ENCODE measurements around the gene AGR2.
"Not testable (repeated sequence)": the region's sequence is repeated elsewhere in the genome, so short reads cannot be mapped to it uniquely, and the experiment has no call there.

AGR2 gene

DNA sequence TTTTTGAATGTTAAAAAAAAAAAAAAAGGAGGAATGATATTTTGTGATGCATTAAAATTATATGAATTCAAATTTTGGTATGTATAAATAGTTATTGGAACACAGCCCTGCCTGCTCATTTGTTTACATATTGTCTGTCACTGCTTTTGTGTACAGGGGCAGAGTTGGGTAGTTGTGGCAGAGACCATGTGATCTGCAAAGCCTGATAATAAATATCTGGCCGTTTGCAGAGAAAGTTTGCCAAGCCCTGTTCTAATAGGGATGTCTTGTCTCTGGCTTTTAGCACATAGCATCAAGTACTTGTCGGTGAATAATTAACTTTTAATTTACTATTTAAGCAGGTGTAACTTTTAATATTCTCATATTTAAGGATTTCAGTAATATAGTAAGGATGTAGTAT, 31.5 kb downstream of the AGR2 start:
- no peak for DNase-seq

DNA sequence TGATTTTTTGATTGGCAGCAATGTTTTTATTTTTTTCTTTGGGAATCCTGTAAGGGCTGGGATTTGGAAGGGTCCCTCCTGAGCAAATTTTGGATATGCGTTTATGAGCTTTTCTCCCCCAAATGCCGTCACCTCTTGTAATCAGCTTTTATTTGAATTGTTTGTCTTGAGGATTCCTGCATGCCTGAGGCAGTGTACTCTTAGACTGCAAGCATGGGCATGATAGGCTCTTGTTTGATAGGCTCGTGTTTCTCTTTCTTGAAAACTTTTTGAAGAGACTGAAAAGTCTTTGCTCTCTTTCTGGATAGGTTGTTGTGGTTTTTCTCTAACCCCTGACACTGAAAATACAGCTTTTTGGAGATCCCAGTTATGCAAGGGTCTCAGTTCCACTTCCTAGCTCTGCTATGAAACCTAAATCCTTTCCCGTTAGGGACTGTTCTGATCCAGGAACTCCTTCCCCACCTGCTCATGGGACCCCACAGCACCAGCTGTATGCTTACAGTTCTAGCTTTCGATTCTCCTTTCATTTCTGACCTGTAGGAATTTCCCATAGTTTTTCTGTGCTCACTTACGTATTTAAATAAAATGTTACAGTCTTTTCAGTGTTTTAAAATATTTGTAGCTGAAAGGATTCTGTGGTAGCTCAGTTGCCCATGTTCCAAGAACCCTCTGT, 34.0 kb downstream of the AGR2 start:
- no peak for DNase-seq

DNA sequence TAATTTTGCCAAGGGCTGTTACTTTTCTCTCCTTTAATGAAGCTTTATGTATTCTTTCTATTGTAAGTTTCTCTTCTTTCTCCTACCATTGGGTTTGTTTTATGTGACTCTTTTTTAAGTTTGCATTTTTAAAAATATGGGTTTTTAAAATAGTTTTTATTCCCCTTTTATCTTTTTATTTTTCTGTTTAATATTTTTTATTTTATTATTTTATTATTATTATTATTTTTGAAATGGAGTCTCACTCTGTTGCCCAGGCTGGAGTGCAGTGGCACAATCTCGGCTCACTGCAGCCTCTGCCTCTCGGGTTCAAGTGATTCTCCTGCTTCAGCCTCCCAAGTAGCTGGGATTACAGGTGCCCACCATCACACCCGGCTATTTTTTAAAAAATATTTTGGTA, 34.8 kb downstream of the AGR2 start:
- DNase-seq: not testable (repeated sequence)

DNA sequence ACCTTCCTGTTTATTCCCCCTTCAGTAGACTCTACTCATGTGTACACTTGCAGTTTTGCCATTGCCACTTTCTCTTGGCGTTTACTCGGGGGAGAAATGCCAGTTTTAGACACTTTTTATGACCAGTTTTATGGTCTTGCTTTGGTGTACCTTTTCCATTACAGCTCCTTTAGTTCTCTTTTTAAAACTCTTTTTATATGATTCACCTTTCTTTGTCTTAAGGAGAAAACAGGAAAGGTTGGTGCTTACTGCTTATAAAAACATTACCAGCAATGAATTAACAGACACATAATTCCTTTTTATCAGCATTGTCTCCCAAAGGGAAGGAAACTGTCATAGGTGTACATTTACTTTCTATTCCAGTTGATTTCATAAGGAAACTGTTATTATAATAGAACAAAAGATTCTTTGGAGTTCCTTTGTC, 39.4 kb downstream of the AGR2 start:
- DNase-seq: no peak

DNA sequence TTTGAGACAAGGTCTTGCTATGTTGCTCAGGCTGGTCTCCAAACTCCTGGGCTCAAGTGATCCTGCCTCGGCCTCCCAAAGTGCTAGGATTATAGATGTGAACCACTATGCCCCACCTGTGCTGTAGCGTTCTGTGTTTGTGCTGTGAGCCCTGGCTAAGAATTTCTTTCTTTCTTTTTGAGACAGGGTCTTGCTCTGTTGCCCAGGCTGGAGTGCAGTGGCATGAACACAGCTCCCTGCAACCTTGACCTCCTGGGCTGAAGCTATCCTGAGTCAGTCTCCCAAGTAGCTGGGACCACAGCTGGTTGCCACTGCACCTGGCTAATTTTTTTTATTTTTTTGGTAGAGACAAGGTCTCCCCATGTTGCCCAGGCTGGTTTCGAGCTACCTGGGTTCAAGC, 39.9 kb downstream of the AGR2 start:
- DNase-seq: no peak

DNA sequence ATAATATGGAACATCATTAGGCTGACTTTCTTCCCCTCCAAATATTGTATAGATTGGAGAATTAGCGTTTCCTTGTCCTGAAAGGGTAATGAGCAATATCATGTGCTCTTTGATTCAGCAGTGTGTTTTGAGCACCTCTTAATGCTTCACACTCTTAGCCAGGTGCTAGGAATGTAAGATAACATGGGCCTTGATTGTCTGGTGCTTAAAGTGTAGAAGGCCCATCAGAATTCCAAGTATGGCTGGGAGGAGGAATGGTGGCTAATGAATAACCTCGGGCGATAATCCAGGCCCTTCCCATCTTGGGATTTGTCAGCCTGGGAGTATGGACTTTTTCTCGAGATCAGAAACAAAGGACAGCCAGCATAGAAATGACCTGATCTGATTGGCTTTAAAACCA, 42.6 kb downstream of the AGR2 start:
- DNase-seq: no peak

DNA sequence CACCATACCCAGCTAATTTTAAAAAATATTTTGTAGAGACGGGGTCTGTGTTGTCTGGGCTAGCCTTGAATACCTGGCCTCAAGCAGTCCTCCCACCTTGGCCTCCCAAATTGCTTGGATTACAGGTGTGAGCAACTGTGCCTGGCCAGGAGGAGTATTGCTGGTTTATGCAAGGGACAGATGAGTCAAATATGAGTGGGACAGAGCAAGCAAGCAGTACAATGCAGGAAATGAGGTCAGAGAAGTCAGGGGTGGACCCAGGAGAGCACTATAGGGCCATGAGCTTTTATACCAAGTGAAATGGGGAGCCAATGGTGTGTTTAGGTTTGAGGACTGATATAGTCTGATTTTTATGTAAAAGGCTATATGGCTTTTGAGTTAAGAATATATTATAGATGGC, 45.0 kb downstream of the AGR2 start:
- no peak for DNase-seq

DNA sequence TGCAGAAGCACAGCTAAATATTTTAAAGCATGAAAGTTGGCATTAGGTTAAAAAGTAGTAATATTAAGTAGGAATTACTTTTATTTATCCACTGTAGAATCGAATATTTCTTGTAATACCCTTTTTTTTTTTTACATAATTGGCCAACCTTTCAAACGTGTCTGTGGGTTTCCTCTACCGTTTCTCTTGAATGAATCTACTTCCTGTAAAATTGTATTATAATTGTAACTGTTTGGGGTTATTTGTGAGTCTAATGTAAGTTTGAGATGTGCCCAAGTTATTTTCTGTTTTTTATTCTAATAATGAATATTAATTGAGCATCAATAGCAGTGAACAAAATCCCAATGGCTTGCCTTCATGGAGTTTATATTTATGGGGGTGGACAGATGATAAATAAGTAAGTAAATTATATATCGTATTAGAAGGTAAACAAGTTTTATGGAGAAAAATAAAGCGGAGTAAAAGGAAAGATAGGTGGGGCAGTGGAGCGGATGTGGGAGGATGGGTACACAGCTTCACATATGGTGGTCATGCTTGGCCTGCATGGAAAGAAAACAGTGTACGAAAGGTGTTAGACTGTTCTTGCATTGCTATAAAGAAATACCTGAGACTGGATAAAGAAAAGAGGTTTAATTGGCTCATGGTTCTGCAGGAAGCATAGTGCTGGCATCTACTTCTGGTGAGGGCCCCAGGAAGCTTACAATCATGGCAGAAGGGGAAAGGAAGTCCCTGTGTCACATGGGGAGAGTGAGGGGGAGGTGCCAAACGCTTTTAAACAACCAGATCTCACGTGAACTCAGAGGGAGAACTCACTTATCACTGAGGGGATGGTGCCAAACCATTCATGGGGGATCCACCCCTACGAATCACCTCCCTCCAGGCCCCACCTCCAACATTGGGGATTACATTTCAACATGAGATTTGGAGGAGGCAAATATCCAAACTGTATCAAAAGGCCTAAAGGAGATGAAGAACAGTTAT, 45.9 kb downstream of the AGR2 start:
- no peak for DNase-seq

DNA sequence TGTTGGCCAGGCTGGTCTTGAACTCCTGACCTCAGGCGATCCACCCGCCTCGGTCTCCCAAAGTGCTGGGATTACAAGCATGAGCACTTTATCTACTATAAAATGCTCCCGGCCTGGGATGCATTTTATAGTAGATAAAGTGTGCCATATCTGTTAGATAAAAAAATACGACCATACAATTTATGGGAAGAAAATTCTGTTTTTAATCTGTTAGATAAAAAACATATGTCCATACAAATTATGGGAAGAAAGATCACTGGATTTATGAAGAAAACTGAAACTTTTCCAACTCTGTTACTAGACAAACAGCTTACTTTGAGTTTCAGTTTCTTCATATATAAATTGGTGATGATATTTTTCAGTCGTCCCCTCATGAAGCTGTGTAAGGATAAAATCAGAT, 46.8 kb downstream of the AGR2 start:
- no peak for DNase-seq

DNA sequence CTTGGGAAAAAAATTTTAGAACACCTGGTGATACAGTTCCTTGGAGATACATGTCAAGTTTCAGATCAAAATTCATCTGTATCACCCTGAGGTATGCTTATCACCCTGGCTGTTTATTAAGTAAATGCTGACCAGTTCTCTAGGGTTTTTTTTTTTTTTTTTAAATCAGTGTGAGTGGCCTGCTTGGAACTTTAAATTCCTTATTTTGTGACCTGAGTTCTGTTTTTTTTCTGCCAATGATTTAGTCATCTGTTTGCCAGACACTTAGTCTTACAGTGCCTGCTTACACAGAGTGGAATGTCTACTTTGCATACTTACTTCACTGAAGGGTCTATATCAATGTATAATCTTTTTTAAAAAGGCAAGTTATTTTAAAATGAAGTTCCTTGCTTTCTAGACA, 49.4 kb downstream of the AGR2 start:
- no peak for DNase-seq

DNA sequence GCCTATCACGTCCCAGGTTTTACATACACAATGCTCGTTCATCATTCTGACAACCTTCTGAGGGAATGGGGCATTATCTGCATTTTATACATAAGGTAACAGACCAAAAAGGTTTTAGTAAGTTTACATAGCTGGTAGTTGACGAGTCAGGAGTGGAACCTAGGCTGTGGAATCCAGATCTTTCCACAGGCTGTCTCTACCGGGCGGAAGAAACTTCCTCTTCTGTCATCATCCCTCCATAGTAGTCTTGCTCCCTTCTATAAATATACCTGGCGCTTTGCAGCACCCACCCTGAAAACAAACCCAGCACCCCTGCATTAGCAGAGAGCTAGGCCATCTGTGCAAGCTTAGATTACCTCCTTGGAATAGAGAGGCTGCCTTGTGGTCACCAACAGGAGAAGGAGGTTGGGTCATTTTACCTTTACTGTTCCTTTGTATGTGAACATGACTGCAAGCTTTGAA, 49.9 kb downstream of the AGR2 start:
- DNase-seq: no peak

DNA sequence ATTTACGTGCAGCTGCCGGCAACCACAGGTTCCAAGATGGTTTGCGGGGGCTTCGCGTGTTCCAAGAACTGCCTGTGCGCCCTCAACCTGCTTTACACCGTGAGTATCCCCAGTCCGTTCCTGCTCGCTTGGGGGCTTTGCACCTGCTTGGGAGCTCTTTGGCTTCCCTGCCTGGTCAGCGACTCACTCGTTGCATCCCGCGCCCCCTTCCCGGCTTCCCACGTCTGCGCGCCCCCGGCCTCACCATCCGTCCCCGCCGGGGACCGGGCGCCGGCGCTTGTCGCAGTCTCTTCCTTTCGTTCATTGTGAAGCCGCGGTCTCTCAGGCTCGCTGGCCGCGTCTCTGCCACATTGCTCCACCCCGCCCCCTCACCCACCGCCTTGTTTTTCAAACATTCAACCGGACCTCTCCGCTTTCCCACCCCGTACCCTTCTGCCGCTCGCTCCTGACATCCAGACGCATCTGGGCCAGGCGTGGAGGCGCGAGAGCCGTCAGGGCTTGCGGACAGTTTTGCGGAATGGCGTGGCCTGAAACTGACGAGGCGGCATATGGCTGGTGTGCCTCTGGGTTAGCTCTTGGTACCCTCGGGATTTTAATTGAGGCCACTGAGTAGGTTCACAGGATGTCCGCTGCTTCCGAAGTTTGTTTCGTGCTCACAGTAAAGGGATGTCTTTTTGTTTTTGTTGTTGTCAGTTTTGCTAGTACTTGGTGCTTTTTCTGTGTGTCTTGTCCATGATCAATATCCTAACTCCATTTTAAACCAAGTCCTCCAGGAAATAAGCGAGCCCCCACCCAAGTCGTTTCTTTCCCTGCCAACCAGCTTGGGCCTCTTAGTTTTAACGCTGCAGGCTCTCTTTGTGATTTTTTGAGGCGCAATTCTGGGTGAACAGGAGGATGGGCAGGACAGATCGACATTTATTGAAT, 50.6 kb downstream of the AGR2 start:
- DNase-seq: peak; percentile 62

DNA sequence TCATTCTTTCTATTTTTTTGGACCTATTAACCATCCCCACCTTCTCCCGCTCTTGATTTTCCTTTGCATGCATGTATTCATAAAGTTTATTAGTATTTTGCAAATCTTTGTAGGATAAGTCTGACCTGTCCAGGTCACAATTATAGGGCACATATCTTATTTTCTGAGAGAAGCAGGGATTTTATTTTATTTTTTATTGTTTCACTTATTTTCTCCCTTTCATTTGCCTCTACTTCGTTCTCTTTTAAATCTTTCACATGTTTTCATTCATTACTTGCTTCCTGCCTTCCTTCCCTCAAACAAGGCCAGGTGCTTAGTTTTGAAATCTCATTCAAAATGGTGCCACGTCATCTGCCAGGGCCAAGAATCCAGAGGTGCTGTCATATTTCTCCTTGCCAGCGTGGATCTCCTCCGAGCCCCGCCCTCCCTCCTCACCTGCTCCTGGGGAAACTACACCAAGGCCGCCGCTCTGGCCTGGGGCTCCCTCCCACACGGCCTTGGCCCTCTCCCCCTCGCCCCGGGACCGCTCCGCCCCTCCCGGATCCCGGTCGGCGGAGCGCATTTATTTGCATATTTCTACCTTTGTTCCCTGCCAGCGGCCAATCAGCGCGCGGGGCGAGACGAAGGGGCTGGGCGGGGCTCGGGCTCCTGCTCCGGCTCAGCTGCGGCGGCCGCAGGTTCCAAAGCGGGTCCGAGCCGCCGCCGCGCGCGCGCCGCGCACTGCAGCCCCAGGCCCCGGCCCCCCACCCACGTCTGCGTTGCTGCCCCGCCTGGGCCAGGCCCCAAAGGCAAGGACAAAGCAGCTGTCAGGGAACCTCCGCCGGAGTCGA, 51.5 kb downstream of the AGR2 start, which contains the start of gene TSPAN13:
Gene TSPAN13, plus strand, starts transcription at position 654 of the 830 bp plus-strand sequence. CDS start 213 bp downstream, outside the sequence.
- DNase-seq: peak; percentile 95

DNA sequence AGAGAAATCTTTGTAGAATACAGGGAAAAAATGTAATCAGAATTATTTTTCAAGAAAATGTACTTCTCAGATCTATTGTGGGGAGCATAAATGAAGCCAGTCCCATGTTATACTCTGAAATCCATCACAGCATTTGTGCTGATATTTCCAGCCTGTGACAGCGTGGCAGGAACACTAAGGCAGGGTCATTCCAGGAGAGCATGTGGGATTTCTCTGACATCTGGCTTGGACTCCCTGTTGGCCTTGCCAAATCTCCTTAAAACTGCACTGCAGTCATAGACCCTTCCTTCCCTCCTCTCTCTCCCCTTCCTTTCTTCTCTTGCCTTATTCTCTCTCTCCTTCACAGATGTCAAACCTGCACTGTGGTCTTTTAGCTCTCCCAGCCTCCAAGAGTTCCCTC, 57.7 kb downstream of the AGR2 start:
- DNase-seq: no peak

DNA sequence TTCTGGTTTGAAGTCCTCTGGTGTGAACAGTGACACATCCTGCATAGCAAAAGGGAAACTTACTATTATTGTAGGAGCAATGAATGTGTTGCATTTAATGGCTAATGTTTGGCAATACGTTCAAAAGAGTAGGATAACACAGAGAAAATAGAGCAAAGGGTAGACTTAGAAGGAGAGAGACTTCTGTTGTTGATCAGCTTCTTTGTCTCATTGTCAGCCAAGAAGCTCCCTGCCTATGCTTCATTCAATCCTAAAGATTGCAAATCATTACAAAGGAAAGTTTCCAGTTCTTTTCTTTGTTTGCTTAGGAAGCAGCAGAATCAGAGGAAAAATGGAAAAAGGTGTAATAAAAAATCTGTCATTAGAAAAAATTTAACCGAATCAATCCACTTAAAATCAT, 59.2 kb downstream of the AGR2 start:
- DNase-seq: no peak

DNA sequence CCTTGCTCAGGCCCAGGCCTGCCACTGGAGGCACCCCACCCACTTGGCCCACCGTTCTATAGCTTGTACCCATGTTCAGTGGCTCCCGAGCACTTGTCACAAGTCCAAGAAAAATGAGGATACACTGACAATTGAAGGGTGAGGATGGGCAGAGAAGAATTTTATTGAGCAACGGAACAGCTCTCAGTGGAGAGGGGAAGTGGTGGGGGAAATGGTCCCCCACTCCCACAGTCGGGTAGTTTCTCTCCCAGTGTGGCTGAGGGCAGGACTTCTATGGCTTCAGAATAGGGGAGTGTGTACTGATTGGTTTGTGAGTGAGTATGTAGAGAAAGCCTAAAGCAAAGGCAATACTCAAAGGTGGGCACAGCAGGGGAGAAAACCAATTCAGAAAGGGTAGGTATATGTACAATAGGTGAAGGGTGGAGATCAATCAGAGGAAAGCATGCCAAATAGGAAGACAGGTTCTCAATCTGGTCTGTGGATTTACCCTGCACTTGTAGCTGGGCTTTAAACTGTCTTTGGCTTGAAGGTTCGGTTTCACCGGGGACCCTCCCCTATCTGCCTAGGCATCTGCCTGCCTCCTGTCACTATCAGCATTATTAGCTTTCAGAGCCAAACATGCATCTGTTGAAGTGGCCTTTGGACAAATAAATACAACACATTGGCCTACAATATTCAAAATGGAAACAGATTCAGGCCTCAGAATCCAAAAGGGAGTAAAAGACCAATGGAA, 60.1 kb downstream of the AGR2 start:
- DNase-seq: no peak

DNA sequence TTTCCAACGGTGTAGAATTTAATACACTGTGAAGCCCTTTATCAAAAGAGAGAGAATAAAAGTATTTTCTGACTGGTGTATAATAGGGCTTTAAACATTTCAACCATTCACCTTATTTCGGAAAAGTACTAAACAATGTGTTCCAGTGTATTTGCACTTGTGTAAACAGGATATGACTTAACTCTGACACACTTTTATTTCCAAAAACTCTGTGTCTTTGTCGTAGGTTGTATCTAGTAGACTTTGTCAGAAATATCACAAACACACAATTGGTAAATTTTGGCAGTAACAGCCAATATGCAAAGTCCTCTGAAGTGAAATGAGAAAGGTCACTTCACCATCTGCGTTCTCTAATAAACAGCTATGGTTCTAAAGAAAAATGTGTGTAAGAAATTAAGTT, 61.6 kb downstream of the AGR2 start:
- DNase-seq: no peak

DNA sequence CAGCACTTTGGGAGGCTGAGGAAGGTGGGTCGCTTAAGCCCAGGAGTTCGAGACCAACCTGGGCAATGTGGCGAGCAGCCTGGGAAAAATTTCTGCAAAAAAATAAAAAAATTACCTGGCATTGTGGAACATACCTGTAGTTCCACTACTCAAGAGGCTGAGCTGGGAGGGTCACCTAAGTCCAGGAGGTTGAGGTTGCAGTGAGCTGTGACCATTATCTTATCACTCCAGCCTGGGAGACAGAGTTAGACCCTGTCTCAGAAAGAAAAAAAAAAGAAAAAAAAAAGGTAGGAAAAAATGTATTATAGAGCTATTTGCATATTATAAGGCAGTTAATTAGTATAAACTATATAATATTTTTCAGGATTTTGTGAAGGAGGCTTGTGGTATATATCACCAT, 62.3 kb downstream of the AGR2 start:
- DNase-seq: no peak

Data from DMS153 (cell line).